ENCODE results near the gene S1PR3. TPM values are rescaled to one million over a fixed set of nuclear protein-coding genes. Genes with fewer than 3 reads are reported as not detected.

S1PR3 gene
- total RNA-seq, 2 experiments from 2014 or later: 0.47 TPM; not detected in 1

- no peaks in the 10 kb centered on the region for H3K79me2 ChIP-seq (ENCODE audit: insufficient read depth, low read depth, low read length)
- H3K9me2 ChIP-seq (ENCODE audit: insufficient read depth, low read length): no peaks in the 10 kb centered on the region
- no peaks in the 10 kb centered on the region for H4K20me1 ChIP-seq (ENCODE audit: insufficient read depth, low read length)
- ChIA-PET CTCF (ENCODE audit: unreplicated experiment) (no interaction called here), POLR2A (no interaction called here)
- H3K4me1 ChIP-seq (ENCODE audit: insufficient read depth, low read length, poor library complexity, severe bottlenecking): no peaks in the 10 kb centered on the region
- no peak for DNase-seq (ENCODE audit: low spot score)
- no peak overlapping the region for H3K4me2 ChIP-seq (ENCODE audit: low read length)
- BruUV-seq (replicated peaks): no TSS peak
- H3K27ac ChIP-seq (ENCODE audit: low read depth, low read length, poor library complexity, severe bottlenecking): no peak overlapping the region
- H2AFZ ChIP-seq (ENCODE audit: low read length): no peak overlapping the region
- intact Hi-C loops (cut with micrococcal nuclease; ENCODE audit: unreplicated experiment): no loop called here
- H3K36me3 ChIP-seq (ENCODE audit: insufficient read depth, low read length): no peaks in the 10 kb centered on the region
- H3K9me3 ChIP-seq (ENCODE audit: low read length): no peaks in the 10 kb centered on the region
- H3K4me3 ChIP-seq (ENCODE audit: low read depth, low read length, poor library complexity, severe bottlenecking): no peak overlapping the region
- TF ChIP-seq, protein P1, sequence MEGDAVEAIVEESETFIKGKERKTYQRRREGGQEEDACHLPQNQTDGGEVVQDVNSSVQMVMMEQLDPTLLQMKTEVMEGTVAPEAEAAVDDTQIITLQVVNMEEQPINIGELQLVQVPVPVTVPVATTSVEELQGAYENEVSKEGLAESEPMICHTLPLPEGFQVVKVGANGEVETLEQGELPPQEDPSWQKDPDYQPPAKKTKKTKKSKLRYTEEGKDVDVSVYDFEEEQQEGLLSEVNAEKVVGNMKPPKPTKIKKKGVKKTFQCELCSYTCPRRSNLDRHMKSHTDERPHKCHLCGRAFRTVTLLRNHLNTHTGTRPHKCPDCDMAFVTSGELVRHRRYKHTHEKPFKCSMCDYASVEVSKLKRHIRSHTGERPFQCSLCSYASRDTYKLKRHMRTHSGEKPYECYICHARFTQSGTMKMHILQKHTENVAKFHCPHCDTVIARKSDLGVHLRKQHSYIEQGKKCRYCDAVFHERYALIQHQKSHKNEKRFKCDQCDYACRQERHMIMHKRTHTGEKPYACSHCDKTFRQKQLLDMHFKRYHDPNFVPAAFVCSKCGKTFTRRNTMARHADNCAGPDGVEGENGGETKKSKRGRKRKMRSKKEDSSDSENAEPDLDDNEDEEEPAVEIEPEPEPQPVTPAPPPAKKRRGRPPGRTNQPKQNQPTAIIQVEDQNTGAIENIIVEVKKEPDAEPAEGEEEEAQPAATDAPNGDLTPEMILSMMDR (conservative IDR thresholded peaks at IDR 0.05; ENCODE audit: low read length): no peak
- no peak for TF ChIP-seq EZH2phosphoT487 (IDR thresholded peaks at IDR 0.05; ENCODE audit: borderline replicate concordance, low read depth, low read length)
These were observed 7.2 kb downstream of the S1PR3 start for GRCh38 chr9:88998503-88998902.

- intact Hi-C loops (cut with micrococcal nuclease; ENCODE audit: unreplicated experiment): no loop called here
- no peaks in the 10 kb centered on the region for H3K9me2 ChIP-seq (ENCODE audit: insufficient read depth, low read length)
- DNase-seq (ENCODE audit: low spot score): no peak
- no peaks in the 10 kb centered on the region for H3K79me2 ChIP-seq (ENCODE audit: insufficient read depth, low read depth, low read length)
- no peak overlapping the region for H3K4me2 ChIP-seq (ENCODE audit: low read length)
- no peak overlapping the region for H3K4me3 ChIP-seq (ENCODE audit: low read depth, low read length, poor library complexity, severe bottlenecking)
- H3K9me3 ChIP-seq (ENCODE audit: low read length): no peaks in the 10 kb centered on the region
- no peak overlapping the region for H3K27ac ChIP-seq (ENCODE audit: low read depth, low read length, poor library complexity, severe bottlenecking)
- no peak for TF ChIP-seq EZH2phosphoT487 (IDR thresholded peaks at IDR 0.05; ENCODE audit: borderline replicate concordance, low read depth, low read length)
- TF ChIP-seq, protein P1 (conservative IDR thresholded peaks at IDR 0.05; ENCODE audit: low read length): no peak
- BruUV-seq (replicated peaks): no TSS peak
- no peaks in the 10 kb centered on the region for H3K4me1 ChIP-seq (ENCODE audit: insufficient read depth, low read length, poor library complexity, severe bottlenecking)
- no peaks in the 10 kb centered on the region for H4K20me1 ChIP-seq (ENCODE audit: insufficient read depth, low read length)
- H2AFZ ChIP-seq (ENCODE audit: low read length): no peak overlapping the region
- ChIA-PET POLR2A (no interaction called here), CTCF (ENCODE audit: unreplicated experiment) (interaction anchor here (0.6 kb wide), 1 partner anchor 403 kb away, joined by 6 read pairs; no protein-coding TSS in a partner anchor)
- H3K36me3 ChIP-seq (ENCODE audit: insufficient read depth, low read length): no peaks in the 10 kb centered on the region
These were observed 7.6 kb downstream of the S1PR3 start for GRCh38 chr9:88998911-88999310.

GRCh38 chr9:89000371-89000781 is 9.1 kb downstream of the S1PR3 start:
- Histone ChIP-seq H3K27ac (ENCODE audit: low read depth, low read length, poor library complexity, severe bottlenecking) (no peak overlapping the region), H3K4me3 (ENCODE audit: low read depth, low read length, poor library complexity, severe bottlenecking) (no peak overlapping the region), H3K9me3 (ENCODE audit: low read length) (no peaks in the 10 kb centered on the region), H2AFZ (ENCODE audit: low read length) (peak overlapping the region; percentile 54; the same call in 1 of the 2 replicates), H3K9me2 (ENCODE audit: insufficient read depth, low read length) (no peaks in the 10 kb centered on the region), H3K4me2 (ENCODE audit: low read length) (no peak overlapping the region), H4K20me1 (ENCODE audit: insufficient read depth, low read length) (no peaks in the 10 kb centered on the region), H3K79me2 (ENCODE audit: insufficient read depth, low read depth, low read length) (no peaks in the 10 kb centered on the region), H3K36me3 (ENCODE audit: insufficient read depth, low read length) (no peaks in the 10 kb centered on the region), H3K4me1 (ENCODE audit: insufficient read depth, low read length, poor library complexity, severe bottlenecking) (no peaks in the 10 kb centered on the region)
- BruUV-seq (replicated peaks): no TSS peak
- no peak for TF ChIP-seq EZH2phosphoT487 (IDR thresholded peaks at IDR 0.05; ENCODE audit: borderline replicate concordance, low read depth, low read length)
- TF ChIP-seq, protein P1 (conservative IDR thresholded peaks at IDR 0.05; ENCODE audit: low read length): no peak
- POLR2A ChIA-PET: no interaction called here
- DNase-seq (ENCODE audit: low spot score): no peak
- intact Hi-C loops (cut with micrococcal nuclease; ENCODE audit: unreplicated experiment): loop anchor here (2.0 to 5.0 kb wide), 3 partner anchors 258 to 340 kb away; no protein-coding TSS in a partner anchor
- CTCF ChIA-PET (ENCODE audit: unreplicated experiment): no interaction called here

Measured in OCI-LY7 (cell line).